C4-2B (cell line): Measurements from ENCODE around the gene BOK.

Source experiments
- H3K27ac ChIP-seq: fragments of 450-650 bp; 2 replicates; pipeline ENCODE4 v1.5.1; 2017
- CTCF ChIP-seq: fragments of 450-650 bp; conservative IDR thresholded peaks from 2 replicates; pipeline ENCODE4 v1.5.1; 2017; ENCODE audit warnings: mild to moderate bottlenecking
- ZFX ChIP-seq: fragments of 450-650 bp; IDR thresholded peaks from 2 replicates; pipeline ENCODE4 v1.6.1; 2017

BOK gene

GRCh38 chr2:241602720-241603119 lies 44.2 kb downstream of the BOK start:
- H3K27ac ChIP-seq: no peak overlapping the region
- no peak for TF ChIP-seq CTCF
- TF ChIP-seq ZFX: no peak

DNA sequence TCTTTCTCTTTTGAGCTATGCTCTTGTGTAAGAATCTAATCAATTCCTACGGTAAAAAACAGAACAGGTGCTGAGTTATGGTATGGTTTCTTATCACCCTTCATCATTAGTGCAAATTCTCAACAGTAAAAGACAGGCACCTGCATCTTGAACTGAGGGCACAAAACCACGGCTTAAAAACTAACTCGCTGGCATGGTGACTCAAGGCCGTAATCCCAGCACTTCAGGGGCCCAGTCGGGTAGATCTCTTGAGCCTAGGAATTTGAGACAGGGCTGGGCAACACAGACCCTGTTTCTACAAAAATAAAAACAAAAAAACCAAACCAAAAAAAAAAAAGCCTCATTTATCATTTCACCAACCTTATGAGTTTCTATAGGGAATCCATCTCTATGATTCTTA lies 45.1 kb downstream of the BOK start:
- TF ChIP-seq CTCF (no peak), ZFX (no peak)
- no peak overlapping the region for H3K27ac ChIP-seq

DNA sequence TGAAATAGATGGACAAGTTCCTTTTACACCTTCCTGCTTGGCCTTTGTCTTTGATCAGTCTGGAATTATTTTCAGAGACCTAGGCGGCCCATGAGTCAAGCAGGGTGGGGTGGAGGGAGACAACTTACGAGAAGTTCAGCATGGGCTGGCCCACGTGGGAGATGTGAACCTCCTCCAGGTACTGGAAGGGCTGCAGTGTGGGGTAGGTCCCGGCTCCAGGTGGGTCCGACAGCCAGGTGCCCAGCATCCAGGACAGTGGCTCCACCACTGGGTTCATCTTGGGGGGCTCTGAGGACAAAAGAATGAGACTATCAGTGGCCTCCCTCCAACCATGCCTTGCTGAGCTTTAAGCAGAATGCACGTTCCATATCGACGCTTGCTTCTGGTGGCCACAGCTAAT lies 47.6 kb downstream of the BOK start:
- TF ChIP-seq ZFX (no peak), CTCF (no peak)

GRCh38 chr2:241607162-241607885 lies 48.8 kb downstream of the BOK start:
- TF ChIP-seq CTCF (no peak), ZFX (no peak)
- no peak overlapping the region for H3K27ac ChIP-seq

More for the DNA sequence above, 47.6 kb downstream of the BOK start:
- no peak overlapping the region for H3K27ac ChIP-seq

DNA sequence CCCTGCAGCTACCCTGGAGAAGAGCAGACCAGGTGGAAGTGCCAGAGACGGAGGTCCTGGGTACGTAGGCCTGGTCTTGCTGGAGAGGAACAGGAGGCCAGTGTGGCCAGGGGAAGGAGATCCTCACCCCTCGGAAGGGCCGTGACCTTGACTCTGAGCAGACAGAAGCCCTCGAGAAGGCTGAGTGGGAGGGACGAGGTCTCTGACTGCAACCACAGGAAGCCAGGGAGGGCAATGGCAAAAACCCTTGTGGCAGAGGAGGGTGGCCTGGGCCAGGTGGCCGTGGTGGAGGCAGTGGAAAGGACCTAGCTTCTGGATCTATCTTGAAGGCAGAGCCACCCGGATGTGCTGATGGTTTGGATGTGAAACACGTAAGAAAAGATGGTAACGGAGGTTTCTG lies 50.3 kb downstream of the BOK start:
- no peak overlapping the region for H3K27ac ChIP-seq
- no peak for TF ChIP-seq CTCF
- no peak for TF ChIP-seq ZFX

DNA sequence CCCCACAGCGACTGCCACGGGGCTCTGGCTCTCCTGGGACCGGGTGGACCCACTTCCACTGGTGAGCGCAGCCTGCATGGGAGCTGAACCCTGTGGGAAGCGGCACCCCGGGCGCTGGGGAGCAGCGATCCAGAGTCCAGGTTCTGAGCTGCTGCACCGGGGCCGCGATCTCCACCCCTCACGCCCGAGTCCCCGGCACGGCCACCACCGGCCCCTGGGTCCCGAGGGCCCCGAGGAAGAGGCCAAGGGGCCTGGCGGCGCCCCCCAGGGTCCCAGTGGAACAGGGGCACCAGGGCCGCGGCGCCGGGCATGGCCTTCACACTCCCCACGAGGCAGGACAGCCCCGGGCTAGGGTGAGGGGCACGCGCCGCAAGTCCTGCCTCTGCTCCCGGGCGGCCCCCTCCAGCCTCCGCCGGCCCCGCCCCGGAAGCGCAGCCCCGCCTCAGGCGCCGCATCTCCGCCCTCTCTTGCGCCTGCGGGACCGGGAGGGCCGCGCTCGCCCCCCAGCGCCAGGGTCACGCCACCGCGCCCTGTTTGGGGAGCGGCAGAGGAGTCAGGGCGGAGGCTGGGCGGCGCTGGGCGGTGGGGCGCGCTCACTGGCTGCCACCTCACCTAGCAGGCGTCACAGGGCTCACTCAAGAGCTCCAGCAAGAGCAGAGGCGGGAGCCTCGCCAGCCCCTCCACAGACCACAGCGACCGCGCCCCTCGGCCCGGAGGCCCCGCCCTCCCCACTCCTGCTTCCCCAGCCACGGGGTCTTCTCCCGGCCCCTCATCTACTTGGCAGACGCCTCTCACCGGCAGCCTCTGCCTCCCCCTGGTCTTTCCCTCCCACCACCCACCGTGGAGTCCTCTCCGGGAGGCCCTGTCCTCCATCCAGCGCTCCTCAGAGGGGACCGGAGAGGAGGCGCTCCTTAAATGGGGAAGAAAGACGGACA lies 51.6 kb downstream of the BOK start:
- no peak overlapping the region for H3K27ac ChIP-seq
- TF ChIP-seq CTCF (no peak), ZFX (no peak)

GRCh38 chr2:241611062-241611461 lies 52.5 kb downstream of the BOK start:
- H3K27ac ChIP-seq: no peak overlapping the region

More at GRCh38 chr2:241611062-241611461, 52.5 kb downstream of the BOK start:
- TF ChIP-seq ZFX (no peak), CTCF (no peak)
